ENCODE data around the gene SLC37A2. TPM values are rescaled to one million over a fixed set of nuclear protein-coding genes. Genes with fewer than 3 reads are reported as not detected.

SLC37A2 gene
- total RNA-seq, 1 experiment from 2014 or later, result 5.1 TPM

GRCh38 chr11:125128450-125128849, 65.3 kb downstream of the SLC37A2 start:
- TF ChIP-seq YY1 (IDR thresholded peaks at IDR 0.05; ENCODE audit: extremely low read depth, insufficient replicate concordance, low read depth, low read length) (no peak), REST (IDR thresholded peaks at IDR 0.05; ENCODE audit: low read depth) (no peak), ATF3 (IDR thresholded peaks at IDR 0.05) (no peak), MAX (IDR thresholded peaks at IDR 0.05) (no peak), SRF (IDR thresholded peaks at IDR 0.05; ENCODE audit: low read depth) (no peak), FOSL1 (IDR thresholded peaks at IDR 0.05; ENCODE audit: low read depth) (no peak), SIN3A (IDR thresholded peaks at IDR 0.05; ENCODE audit: low read depth) (no peak), CTCF (IDR thresholded peaks at IDR 0.05 in 2 of 3, conservative IDR thresholded peaks at IDR 0.05 in 1 of 3; ENCODE audit: borderline replicate concordance in 1 of 3, insufficient read depth in 1 of 3, low read depth in 2 of 3, low read length in 2 of 3) (no peak), POLR2AphosphoS5 (IDR thresholded peaks at IDR 0.05; ENCODE audit: low read depth, low read length) (no peak), EZH2phosphoT487 (IDR thresholded peaks at IDR 0.05; ENCODE audit: borderline replicate concordance) (no peak), CBX3 (IDR thresholded peaks at IDR 0.05; ENCODE audit: low read depth) (no peak), EGR1 (IDR thresholded peaks at IDR 0.05; ENCODE audit: low read depth) (no peak)
- H3K27me3 ChIP-seq (ENCODE audit: insufficient read depth, low read length), result 0 out of 2 replicates have a peak, but pooled peaks cover 4% of the 10 kb centered on the region
- peaks cover 4 to 11% of the 10 kb centered on the region in 2 experiments; a peak in 3 of 4 replicates for H3K4me1 ChIP-seq (ENCODE audit: control insufficient read depth in 1 of 2, insufficient read depth in 2 of 2, low read length in 2 of 2)
- RAD21 ChIA-PET (ENCODE audit: low non-redundant PET in 1 of 2, low total read pairs in 2 of 2, uncharacterized antibody in 2 of 2, unreplicated experiment in 2 of 2), result no interaction called here
- ATAC-seq, result no peak
- no peak overlapping the region for H3K27ac ChIP-seq (ENCODE audit: low read depth, low read length)
- CTCF ChIA-PET, result no interaction called here
- no peaks in the 10 kb centered on the region for H3K36me3 ChIP-seq (ENCODE audit: control insufficient read depth in 1 of 2, insufficient read depth in 2 of 2, low read length in 2 of 2)
- no peak for DNase-seq (ENCODE audit: low read depth, low spot score)
- intact Hi-C loops (cut with micrococcal nuclease), result no loop called here
- no peak overlapping the region for H3K9ac ChIP-seq (ENCODE audit: low read length)
- BruUV-seq (replicated peaks), result no TSS peak
- H3K79me2 ChIP-seq (ENCODE audit: insufficient read depth, low read length), result no peaks in the 10 kb centered on the region
- no peaks in the 10 kb centered on the region for H4K20me1 ChIP-seq (ENCODE audit: insufficient read depth)
- no peaks in the 10 kb centered on the region for H3K9me3 ChIP-seq (ENCODE audit: control insufficient read depth in 1 of 2, insufficient read depth in 1 of 2, low read depth in 1 of 2, low read length in 2 of 2)
- no peak overlapping the region for H3K4me3 ChIP-seq (replicated peaks in 1 of 2; ENCODE audit: low read depth in 1 of 2, low read length in 2 of 2)
- no peaks in the 10 kb centered on the region for H3K9me2 ChIP-seq (ENCODE audit: insufficient read depth)
- H3K4me2 ChIP-seq (ENCODE audit: low read length), result no peak overlapping the region
- H2AFZ ChIP-seq (ENCODE audit: low read depth, low read length, poor library complexity, severe bottlenecking), result no peak overlapping the region
- POLR2A ChIA-PET, result no interaction called here

Measured in HCT116 (cell line).